ENCODE measurements around the gene CLSTN2. TPM values are rescaled to one million over a fixed set of nuclear protein-coding genes. Genes with fewer than 3 reads are reported as not detected.

Gene CLSTN2
- total RNA-seq, 1 experiment from 2014 or later = not detected

DNA sequence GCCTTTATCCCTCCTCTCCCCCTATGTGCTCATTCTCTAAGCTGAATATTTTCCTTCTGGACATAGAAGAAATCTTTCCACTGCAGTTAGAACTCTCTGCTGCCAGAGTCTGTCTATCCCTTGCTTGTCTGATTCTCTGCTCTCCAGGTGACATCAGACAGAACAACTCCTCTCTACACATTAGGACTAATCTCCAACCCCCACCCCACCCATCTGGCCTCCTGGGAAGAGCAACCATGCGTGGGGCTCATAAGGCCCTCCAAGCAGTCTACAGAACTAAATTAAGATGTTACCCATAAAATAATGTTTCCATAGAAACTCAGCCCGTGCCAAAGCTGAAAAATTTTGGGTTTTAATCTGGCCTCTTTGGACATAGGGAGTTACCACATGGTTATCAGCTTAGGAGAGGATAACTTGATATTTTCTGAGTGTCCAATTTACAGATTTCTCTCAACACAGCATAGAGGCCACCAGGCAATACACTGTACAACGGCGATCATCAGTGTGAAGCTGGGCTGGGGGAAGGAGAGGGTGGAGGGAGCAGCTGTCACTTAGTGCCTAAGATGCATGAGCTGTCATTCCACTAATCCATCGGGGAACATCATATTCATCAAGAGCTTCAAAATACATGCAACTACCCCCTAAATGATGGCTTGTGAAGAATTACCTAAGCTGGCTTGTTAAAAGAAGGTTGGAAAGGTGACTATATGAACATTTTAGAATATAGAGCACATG, 199.4 kb downstream of the CLSTN2 start:
- no peak for DNase-seq
- H3K27me3 ChIP-seq (ENCODE audit: low read length) = no peaks in the 10 kb centered on the region
- no peaks in the 10 kb centered on the region for H3K36me3 ChIP-seq (ENCODE audit: low read depth, low read length)
- no peak overlapping the region for H3K9ac ChIP-seq (ENCODE audit: low read length)
- H3K4me3 ChIP-seq (ENCODE audit: low read length) = no peak overlapping the region
- intact Hi-C loops (cut with micrococcal nuclease) = no loop called here
- ATAC-seq = no peak
- no peaks in the 10 kb centered on the region for H3K4me1 ChIP-seq (ENCODE audit: insufficient read depth, low read length)
- H3K9me2 ChIP-seq (replicated peaks; ENCODE audit: low read length) = no peaks in the 10 kb centered on the region
- H3K79me2 ChIP-seq (ENCODE audit: low read length) = no peaks in the 10 kb centered on the region
- POLR2A ChIA-PET (ENCODE audit: unreplicated experiment) = no interaction called here
- no peak overlapping the region for H2AFZ ChIP-seq (ENCODE audit: low read length)
- BruUV-seq (replicated peaks) = no TSS peak
- no peak overlapping the region for H3K27ac ChIP-seq (ENCODE audit: low read length)
- CTCF ChIA-PET = no interaction called here
- no peaks in the 10 kb centered on the region for H4K20me1 ChIP-seq (ENCODE audit: low read length)
- TF ChIP-seq EZH2phosphoT487 (IDR thresholded peaks at IDR 0.05; ENCODE audit: borderline replicate concordance, low read length) (no peak), CTCF (conservative IDR thresholded peaks at IDR 0.05; ENCODE audit: low read depth, low read length) (no peak), EZH2 (IDR thresholded peaks at IDR 0.05; ENCODE audit: low read length, unreplicated experiment) (no peak)
- H3K4me2 ChIP-seq (ENCODE audit: low read length) = no peak overlapping the region
- no peaks in the 10 kb centered on the region for H3F3A ChIP-seq (ENCODE audit: low read length, unreplicated experiment)
- H3K9me3 ChIP-seq (ENCODE audit: low read length) = no peaks in the 10 kb centered on the region

GRCh38 chr3:140135461-140135860, 200.5 kb downstream of the CLSTN2 start:
- ChIA-PET CTCF (interaction anchor here (0.7 kb wide), 1 partner anchor 613 kb away, joined by 3 read pairs; no protein-coding TSS in a partner anchor), POLR2A (ENCODE audit: unreplicated experiment) (no interaction called here)
- Histone ChIP-seq H3K27me3 (ENCODE audit: low read length) (no peaks in the 10 kb centered on the region), H3K36me3 (ENCODE audit: low read depth, low read length) (no peaks in the 10 kb centered on the region), H3K27ac (ENCODE audit: low read length) (no peak overlapping the region), H3K4me3 (ENCODE audit: low read length) (no peak overlapping the region), H4K20me1 (ENCODE audit: low read length) (no peaks in the 10 kb centered on the region), H3K9me3 (ENCODE audit: low read length) (no peaks in the 10 kb centered on the region), H3K79me2 (ENCODE audit: low read length) (no peaks in the 10 kb centered on the region), H3K4me1 (ENCODE audit: insufficient read depth, low read length) (no peaks in the 10 kb centered on the region), H3K4me2 (ENCODE audit: low read length) (no peak overlapping the region), H3K9me2 (replicated peaks; ENCODE audit: low read length) (no peaks in the 10 kb centered on the region), H3F3A (ENCODE audit: low read length, unreplicated experiment) (no peaks in the 10 kb centered on the region), H2AFZ (ENCODE audit: low read length) (no peak overlapping the region), H3K9ac (ENCODE audit: low read length) (no peak overlapping the region)
- ATAC-seq (no peak), DNase-seq (no peak)
- intact Hi-C loops (cut with micrococcal nuclease) = no loop called here
- no peak for TF ChIP-seq EZH2 (IDR thresholded peaks at IDR 0.05; ENCODE audit: low read length, unreplicated experiment)
- TF ChIP-seq CTCF (conservative IDR thresholded peaks at IDR 0.05; ENCODE audit: low read depth, low read length) = no peak
- TF ChIP-seq EZH2phosphoT487 (IDR thresholded peaks at IDR 0.05; ENCODE audit: borderline replicate concordance, low read length) = no peak
- BruUV-seq (replicated peaks) = no TSS peak

DNA sequence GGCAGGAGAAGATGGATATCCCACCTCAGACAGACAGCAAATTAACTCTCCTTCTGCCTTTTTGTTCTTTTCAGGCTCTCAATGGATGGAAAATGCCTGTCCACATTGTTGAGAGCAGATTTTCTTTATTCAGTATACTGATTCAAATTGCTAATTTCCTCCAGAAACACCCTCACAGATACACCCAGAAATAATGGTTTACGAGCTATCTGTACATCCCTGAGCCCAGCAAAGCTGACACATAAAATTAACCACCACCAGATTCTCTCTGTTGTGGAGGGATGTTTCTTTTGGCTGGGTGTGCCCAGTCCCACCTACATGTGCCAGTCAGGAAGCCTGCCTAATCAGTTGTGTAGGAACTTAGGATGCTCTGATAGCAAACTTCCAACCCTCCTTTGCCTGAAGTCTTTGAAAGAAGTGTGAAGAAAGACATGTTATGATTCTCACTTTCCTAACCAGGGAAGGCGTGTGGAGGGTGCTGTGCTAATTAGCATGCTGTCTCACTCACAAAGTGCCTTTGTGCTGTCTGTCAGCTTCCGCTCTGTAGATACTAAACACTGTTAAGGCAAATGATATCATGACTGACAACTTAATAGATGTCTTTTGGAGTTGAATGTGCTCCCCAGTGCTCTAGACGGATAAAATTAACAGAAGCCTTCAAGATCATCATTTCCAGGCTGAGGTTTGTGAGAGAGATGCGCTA, 208.5 kb downstream of the CLSTN2 start:
- no TSS peak for BruUV-seq (replicated peaks)
- Histone ChIP-seq H4K20me1 (ENCODE audit: low read length) (no peaks in the 10 kb centered on the region), H3K4me2 (ENCODE audit: low read length) (no peak overlapping the region), H3K27me3 (ENCODE audit: low read length) (no peaks in the 10 kb centered on the region), H3K9me3 (ENCODE audit: low read length) (no peaks in the 10 kb centered on the region), H3K4me1 (ENCODE audit: insufficient read depth, low read length) (no peaks in the 10 kb centered on the region), H3K9me2 (replicated peaks; ENCODE audit: low read length) (no peaks in the 10 kb centered on the region), H3K36me3 (ENCODE audit: low read depth, low read length) (no peaks in the 10 kb centered on the region), H2AFZ (ENCODE audit: low read length) (no peak overlapping the region), H3K27ac (ENCODE audit: low read length) (no peak overlapping the region), H3F3A (ENCODE audit: low read length, unreplicated experiment) (no peaks in the 10 kb centered on the region), H3K9ac (ENCODE audit: low read length) (no peak overlapping the region), H3K4me3 (ENCODE audit: low read length) (no peak overlapping the region), H3K79me2 (ENCODE audit: low read length) (no peaks in the 10 kb centered on the region)
- TF ChIP-seq EZH2phosphoT487 (IDR thresholded peaks at IDR 0.05; ENCODE audit: borderline replicate concordance, low read length) = no peak
- TF ChIP-seq CTCF (conservative IDR thresholded peaks at IDR 0.05; ENCODE audit: low read depth, low read length) = no peak
- no peak for TF ChIP-seq EZH2 (IDR thresholded peaks at IDR 0.05; ENCODE audit: low read length, unreplicated experiment)
- no peak for ATAC-seq
- DNase-seq = no peak
- CTCF ChIA-PET = no interaction called here
- intact Hi-C loops (cut with micrococcal nuclease) = no loop called here
- POLR2A ChIA-PET (ENCODE audit: unreplicated experiment) = no interaction called here

Data from PC-3 (cell line).